Lower leg skin (tissue), 3 donors: ENCODE measurements around the gene PIGN.

ENCODE experiments used
- CTCF ChIP-seq, 3 donors: fragments of 450-650 bp; IDR thresholded peaks; one replicate each; pipeline ENCODE4 v1.5.1; 2016; ENCODE audit warnings: antibody characterized with exemption in 3 of 3, mild to moderate bottlenecking in 3 of 3, moderate library complexity in 2 of 3
- POLR2A ChIP-seq, 2 donors: fragments of 450-650 bp; IDR thresholded peaks; one replicate each; pipeline ENCODE4 v1.6.1; 2016 to 2017; ENCODE audit warnings: antibody characterized with exemption in 2 of 2, mild to moderate bottlenecking in 1 of 2, moderate library complexity in 1 of 2

GRCh38 chr18:62060820-62061219 is 126.0 kb downstream of the PIGN start:
- no peak for TF ChIP-seq CTCF (IDR thresholded peaks at IDR 0.05)
- no peak for TF ChIP-seq POLR2A (IDR thresholded peaks at IDR 0.05)
